MV-4-11 (cell line): ENCODE measurements around the gene COPG2.
"Not testable (repeated sequence)": the region's sequence is repeated elsewhere in the genome, so short reads cannot be mapped to it uniquely, and the experiment has no call there.

Experiments used
- DNase-seq: peaks from one replicate; lab custom pipeline; 2025; lab: John Stamatoyannopoulos, UW

The COPG2 gene

GRCh38 chr7:130650611-130651120 lies 17.9 kb downstream of the COPG2 start:
- no peak for DNase-seq

GRCh38 chr7:130649004-130649790 lies 19.4 kb downstream of the COPG2 start:
- DNase-seq = peak; percentile 69

DNA sequence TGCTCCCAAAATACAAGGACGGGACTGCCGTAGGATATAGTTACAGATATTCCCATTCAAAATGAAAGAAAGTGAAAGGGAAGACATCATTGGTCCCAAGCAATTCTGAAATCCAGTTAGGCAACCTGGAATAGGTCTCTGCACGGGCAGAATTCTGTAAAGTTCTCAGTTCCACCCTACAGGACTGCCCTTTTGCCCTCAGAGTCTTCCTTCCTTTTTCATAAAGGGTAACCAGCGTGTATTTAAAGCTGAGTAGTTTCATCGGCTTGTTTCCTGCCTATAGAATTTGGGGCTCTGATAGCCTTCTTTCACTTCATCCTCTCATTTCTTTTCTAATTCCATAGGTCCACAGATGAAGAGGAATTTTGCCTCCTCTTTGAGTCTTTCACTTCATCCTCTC lies 20.0 kb downstream of the COPG2 start:
- peak; percentile 63 for DNase-seq

GRCh38 chr7:130642383-130642782 lies 26.2 kb downstream of the COPG2 start:
- no peak for DNase-seq

- DNase-seq = no peak
Observed at GRCh38 chr7:130641497-130641896, 27.1 kb downstream of the COPG2 start.

GRCh38 chr7:130641040-130641439 lies 27.5 kb downstream of the COPG2 start:
- no peak for DNase-seq

DNA sequence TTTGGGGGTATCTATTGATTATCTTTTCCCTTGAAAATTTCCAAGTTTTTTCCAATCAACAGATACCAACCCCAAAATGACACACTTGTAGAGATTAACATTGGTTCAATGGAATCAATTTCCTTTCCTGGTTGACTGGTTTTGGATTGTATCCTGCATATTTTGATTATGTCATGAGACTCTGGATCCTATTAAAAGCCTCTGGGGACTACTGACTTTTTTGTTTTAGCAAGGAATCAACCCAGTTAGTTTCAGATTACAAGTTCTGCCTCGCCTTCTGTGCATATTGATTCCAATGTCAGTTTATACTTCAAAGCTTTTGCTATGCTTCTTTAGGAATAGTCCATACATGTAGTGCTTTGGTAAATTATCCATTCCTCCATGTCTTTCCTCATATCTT lies 29.2 kb downstream of the COPG2 start:
- no peak for DNase-seq

DNA sequence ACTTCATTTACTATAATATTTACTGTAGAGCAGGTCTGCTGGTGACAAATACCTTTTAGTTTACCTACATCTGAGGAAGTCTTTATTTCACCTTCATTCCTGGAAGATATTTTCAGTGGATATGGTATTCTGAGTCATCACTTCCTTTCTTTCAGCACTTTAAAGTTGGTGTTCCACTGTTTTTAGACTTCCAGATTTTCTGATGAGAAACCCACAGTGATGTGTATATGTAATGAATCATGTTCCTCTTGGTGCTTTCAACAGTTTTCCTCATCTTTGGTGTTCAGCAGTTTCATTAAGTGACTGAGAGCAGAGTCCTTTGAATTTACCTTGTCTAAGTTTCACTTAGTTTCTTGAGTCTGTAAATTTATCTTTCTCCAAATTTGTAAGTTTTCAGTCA lies 36.4 kb downstream of the COPG2 start:
- DNase-seq = peak; percentile 3

GRCh38 chr7:130628901-130629300 lies 39.6 kb downstream of the COPG2 start:
- no peak for DNase-seq

DNA sequence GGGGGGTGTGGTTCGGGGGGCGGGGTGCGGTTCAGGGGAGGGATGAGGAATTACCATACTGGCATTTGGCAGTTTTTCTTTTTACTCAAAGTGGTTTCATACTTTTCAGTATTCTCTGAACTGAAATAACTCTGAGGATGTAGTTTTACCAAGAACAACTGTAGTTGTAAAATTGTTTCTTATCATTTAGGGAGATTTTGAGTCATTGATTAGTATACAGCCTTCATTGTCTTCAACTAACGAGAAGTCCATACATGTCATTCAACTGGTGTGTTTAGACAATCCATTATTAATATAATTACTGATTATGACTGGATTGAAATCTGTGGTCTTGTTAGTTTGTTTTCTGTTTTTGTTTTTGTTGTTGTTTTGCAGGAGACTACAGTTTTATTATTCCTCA lies 40.8 kb downstream of the COPG2 start:
- no peak for DNase-seq

GRCh38 chr7:130622866-130623265 lies 45.7 kb downstream of the COPG2 start:
- DNase-seq = no peak

- no peak for DNase-seq
Observed at GRCh38 chr7:130615583-130615982, 53.0 kb downstream of the COPG2 start.

GRCh38 chr7:130614449-130614848 lies 54.1 kb downstream of the COPG2 start:
- DNase-seq = no peak

- DNase-seq = no peak
Observed at GRCh38 chr7:130611218-130611617, 57.3 kb downstream of the COPG2 start.

DNA sequence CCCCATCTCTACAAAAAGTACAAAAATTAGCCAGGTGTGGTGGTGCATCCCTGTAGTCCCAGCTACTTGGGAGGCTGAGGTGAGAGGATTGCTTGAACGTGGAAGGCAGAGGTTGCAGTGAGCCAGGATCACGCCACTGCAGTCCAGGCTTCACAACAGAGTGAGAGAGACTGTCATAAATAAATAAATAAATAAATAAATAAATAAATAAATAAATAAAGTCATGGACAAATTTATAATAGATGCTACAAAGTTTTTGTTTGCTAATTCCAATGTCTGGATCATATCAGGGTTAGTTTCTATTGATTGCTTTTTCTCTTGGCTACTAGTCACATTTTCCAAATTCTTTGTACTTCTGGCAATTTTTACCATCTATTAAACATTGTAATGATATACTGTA lies 61.5 kb downstream of the COPG2 start:
- not testable (repeated sequence) for DNase-seq

GRCh38 chr7:130606161-130606560 lies 62.4 kb downstream of the COPG2 start:
- DNase-seq = no peak

DNA sequence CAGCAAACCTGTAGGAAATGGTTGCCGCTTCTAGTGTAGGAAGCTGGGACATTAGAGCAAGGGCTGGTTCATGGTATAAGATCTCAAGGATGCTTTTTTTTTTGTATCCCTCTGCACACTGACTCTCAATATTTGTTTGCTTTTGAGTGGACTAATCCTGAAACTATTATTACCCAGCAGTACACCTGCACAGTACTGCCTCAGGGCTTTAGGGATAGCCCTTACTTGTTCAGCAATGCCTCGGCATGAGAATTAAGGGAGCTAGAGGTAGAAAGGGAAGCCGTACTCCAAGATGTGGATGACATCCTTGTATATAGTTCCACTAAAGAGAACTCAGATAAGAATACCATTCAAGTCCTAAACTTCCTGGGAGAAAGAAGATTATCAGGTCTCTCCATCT lies 70.5 kb downstream of the COPG2 start:
- no peak for DNase-seq

DNA sequence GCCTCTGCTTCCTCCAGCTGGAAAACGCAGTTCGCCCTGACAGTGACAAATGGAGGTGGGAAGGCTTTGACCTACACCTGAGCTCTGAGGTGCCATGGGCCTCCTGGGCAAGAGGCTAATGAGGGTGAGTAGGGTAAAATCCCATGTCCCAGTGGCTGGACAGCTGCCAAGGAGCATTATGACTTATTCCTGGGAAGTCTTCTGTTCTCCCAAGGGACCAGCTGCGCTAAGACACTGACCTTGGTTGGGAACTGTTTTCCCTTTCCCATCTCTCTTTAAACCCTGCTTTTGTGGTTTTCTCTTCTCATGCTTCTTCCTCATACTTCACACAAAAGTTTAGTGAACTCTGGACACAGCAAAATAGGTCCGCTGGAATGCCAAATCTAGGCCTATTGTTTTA lies 72.6 kb downstream of the COPG2 start:
- DNase-seq = no peak

DNA sequence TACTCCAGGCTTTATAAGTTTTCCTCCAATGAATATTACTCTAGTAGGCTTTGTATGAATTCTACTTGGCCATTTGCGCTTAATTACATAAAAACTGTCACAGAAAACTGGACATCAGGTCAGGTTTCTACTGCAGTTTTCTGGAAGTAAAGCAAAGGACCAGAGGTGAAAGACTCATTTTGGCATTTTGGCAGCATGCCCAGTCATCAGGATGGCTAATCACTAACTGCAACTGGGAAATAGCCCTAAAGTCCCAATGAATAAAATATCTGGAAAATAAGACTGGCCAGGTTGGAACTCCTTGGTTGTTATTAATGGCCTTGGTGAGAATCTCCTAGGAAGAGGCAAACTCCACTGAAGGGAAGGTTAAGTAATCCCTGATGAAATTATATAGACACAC lies 75.5 kb downstream of the COPG2 start:
- DNase-seq = no peak

- not testable (repeated sequence) for DNase-seq
Observed at GRCh38 chr7:130591464-130591863, 77.1 kb downstream of the COPG2 start.

DNA sequence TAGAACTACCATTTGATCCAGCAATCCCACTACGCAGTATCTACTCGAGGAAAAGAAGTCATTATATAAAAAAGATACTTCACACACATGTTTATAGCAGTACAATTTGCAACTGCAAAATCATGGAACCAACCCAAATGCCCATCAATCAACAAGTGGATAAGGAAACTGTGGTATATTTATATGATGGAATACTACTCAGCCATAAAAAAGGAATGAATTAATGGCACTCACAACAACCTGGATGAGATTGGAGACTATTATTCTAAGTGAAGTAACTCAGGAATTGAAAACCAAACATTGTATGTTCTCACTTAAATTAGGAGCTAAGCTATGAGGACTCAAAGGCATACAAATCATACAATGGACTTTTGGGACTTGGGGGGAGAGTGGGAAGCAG lies 82.6 kb downstream of the COPG2 start:
- not testable (repeated sequence) for DNase-seq

GRCh38 chr7:130575110-130575509 lies 93.4 kb downstream of the COPG2 start:
- not testable (repeated sequence) for DNase-seq

DNA sequence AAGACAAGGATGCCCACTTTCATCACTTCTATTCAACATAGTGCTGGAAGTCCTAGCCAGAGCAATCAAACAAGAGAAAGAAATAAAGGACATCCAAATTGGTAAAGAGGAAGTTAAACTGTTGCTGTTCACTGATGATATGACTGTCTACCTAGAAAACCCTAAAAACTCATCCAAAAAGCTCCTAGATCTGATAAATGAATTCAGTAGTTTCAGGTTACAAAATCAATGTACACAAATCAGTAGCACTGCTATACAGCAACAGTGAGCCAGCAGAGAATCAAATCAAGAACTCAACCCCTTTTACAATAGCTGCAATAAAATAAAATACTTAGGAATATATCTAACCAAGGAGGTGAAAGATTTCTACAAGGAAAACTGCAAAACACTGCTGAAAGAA lies 98.4 kb downstream of the COPG2 start:
- not testable (repeated sequence) for DNase-seq

- DNase-seq = no peak
Observed at GRCh38 chr7:130566898-130567280, 101.7 kb downstream of the COPG2 start.
